ENCODE data around the gene SNRPB.

SNRPB gene

DNA sequence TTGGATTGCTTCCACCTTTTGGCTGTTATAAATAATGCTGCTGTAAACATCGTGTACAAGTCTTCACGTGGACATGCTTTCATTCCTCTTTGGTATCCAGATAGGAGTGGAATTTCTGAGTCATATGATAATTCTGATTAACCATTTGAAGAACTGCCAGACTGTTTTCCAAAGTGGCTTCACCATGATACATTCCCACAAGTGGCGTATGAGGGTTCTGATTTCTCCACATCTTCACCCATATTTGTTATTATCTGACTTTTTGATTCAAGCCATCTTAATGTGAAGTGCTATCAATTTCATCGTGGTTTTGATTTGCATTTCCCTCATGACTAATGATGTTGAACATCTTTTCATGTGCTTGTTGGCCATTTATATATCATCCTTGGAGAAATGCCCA is 2.9 kb upstream of the SNRPB start:
- no peak for DNase-seq (ENCODE audit: low read depth)

DNA sequence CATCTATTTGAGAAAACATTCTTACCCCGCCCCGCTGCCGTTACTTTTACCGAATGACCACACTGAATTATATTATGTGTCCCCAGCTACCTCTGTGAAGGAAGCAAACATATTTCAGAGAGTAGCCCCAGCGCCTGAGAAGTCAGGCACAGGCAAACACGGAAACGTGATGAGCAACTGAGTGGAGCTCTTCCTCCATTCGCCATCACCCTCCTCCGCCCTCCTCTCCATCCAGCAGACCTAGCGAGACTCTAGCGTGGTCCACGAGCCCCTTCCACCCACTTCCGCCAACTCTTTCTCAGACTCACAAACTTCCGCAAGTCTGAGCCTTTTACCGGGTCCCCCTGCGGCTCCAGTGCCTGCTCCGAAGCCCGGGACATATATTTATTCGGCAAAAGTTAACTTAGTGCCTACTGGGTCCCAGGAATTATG is 582 bp downstream of the SNRPB start:
- peak; percentile 49 for DNase-seq (ENCODE audit: low read depth)

DNA sequence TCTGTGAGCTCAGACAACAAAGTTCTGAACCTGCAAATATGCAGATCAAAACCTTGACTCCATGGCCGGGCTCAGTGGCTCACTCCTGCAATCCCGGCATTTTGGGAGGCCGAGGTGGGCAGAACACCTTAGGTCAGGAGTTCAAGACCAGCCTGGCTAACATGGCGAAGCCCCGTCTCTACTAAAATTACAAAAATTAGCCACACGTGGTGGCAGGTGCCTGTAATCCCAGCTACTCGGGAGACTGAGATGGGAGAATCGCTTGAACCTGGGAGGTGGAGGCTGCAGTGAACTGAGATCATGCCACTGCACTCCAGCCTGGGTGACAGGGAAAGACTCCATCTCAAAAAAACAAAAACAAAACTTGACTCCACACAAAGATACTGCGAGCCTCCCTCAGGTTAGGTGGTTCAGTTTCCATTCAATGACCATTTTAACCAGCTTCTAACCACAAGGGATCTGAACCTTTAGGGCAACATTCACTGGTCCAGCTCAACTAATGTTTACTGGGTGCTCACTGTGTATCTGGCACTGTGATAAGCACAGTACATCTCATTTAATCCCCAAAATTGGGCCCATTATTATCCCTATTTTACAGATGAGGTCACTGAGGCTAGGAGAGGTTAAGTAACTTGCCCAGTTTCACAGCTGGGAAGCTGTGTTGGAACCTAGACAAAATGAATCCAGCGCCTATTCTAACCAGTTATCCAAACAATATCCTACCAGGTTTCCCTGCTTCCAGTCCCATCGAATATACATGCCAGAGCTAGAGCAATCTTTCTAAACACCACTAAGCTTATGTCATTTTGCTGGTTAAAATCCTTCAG is 1.8 kb downstream of the SNRPB start:
- DNase-seq (ENCODE audit: low read depth), result no peak

DNA sequence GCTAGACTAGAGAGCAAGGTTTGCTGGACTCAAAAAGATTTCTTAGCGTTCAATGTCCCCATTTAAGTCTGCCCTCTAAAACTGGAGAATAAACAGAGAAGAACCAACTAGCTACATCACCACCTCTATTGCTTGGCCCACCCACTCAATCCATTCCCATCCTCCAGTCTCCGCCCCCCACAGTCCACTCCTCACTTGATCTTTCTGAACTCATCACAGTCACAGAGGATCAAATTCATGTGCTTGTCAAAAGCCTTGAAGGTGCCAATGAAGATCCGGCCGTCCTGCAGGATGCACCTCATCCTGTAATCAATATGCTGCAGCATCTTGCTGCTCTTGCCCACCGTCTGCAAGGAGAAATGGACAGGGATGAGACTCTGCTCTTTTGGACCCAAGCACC is 3.2 kb downstream of the SNRPB start:
- no peak for DNase-seq (ENCODE audit: low read depth)

DNA sequence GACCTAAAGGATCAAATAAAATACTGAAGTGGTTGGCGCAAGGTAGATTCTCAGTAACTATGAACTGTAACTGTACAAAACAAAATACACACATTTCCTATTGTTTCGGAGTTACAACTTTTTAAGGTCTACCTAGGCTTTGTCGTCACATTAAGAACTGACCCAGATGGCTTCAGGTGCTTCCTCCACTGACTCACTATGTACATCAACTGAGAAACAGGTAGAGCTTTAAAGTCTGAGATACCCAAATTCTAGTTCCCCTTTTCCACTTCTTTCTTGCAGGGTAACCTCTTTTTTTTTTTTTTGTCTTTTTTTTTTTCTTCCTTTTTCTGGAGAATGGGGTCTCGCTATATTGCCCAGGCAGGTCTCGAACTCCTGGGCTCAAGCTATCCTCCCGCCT is 5.5 kb downstream of the SNRPB start:
- no peak for DNase-seq (ENCODE audit: low read depth)

DNA sequence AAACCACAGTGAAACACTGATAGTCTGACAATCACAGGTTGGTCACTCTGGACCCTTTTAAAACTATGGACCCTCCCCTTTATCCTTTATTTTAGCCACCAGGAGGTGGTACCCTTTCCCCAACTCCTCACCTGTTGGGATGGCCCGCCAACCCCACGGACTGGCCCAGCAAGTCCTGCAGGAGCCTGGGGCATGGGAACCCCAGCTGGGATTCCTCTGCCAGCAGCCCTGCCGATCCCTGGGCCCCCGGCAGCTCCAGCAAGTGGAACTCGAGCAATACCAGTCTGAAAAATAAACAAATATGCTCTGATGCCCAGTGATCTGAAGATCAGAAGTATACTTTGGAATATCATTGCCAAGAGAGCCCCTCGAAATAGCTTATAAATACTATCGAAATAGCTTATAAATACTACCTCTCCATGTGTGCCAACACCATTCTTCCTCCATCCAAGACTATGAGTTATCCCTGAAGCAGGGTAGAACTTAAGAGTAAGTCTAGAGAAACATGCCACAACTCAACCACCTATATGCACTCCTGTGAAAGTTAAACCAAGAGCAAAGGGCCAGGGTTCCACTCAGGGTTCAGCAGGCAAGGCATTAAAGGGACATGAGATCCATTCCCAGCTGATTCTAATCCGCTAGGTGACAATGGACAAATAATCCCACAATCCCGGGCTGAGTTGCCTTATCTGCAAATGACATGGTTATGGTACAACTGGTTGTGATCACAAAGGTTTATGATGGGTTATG is 6.8 kb downstream of the SNRPB start:
- DNase-seq (ENCODE audit: low read depth), result no peak

DNA sequence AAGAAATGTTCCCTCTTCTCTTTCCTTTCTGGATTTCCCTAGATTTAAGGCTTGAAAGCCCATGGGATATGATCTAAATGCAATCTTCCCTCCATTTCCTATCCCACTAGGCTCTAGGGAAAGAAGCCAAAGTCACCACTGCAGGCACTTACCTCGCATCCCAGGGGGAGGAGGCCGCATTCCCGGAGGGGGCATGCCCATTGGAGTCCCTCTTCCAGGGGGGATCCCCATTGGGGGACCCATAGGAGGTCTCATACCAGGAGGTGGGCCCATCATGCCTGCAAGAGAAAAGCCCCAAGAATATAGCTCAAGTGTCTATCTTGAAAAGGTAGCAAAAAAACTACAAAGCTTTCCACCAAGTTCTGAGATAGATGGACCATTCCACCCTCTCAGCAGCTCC is 8.1 kb downstream of the SNRPB start:
- DNase-seq (ENCODE audit: low read depth), result no peak

DNA sequence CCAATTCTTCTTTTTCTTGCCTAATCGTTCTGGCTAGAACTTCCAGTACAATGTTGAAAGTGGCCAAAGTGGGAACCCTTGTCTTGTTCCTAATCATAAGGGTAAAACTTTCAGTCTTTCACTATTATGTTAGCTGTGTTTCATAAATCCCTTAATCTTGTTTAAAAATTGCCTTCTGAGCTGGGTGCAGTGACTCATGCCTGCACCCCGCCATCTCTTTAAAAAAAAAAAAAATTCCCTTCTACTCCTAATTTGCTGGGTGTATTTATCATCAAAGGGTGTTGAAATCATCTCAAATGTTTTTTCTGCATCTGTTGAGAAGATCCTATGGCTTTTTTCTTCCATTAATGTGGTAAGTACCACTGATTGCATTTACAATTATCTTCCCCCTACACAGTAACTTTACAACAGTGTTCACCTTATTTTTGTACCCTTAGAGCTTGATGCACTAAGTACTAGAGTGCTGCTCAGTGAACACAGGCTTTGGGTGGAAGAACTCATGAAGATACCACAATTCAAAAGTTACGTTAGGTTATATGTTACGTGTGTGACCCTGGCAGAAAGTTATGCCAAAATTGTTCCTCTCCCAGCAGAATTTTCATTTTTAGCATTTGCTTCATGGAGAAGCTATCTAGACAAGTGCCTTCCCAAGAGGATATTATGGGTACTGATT is 9.7 kb downstream of the SNRPB start:
- no peak for DNase-seq (ENCODE audit: low read depth)

DNA sequence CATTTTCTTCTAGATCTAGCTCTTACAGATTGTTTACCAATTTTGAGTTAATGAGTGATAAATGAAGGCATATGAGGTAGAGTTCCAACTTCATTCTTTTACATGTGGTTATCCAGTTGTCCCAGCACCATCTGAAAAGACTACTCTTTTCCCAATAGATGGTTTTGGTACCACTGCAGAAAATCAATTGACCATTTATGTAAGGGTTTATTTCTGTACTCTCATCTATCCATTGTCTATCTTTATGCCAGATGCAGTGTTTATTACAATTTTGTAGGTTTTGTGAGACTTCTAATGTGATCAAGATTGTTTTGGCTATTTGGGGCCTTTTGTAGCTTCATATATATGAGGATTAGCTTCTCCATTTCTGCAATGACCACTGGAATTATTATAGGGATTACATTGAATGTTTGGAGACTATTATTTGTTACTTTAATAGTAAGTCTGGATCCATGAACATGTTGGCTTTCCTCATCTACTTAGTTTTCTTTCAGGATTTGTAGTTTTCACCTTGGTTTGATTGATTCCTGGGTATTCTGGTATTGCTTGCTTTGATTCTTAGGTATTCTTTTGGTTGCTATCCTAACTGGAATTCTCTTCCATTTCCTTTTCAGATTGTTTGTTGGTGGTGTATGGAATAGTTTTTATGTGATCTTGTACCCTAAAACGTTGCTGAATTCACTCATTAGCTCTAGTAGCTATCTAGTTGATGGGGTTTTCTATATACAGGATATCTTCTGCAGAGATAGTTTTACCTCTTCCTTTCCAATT is 10.4 kb downstream of the SNRPB start:
- no peak for DNase-seq (ENCODE audit: low read depth)

DNA sequence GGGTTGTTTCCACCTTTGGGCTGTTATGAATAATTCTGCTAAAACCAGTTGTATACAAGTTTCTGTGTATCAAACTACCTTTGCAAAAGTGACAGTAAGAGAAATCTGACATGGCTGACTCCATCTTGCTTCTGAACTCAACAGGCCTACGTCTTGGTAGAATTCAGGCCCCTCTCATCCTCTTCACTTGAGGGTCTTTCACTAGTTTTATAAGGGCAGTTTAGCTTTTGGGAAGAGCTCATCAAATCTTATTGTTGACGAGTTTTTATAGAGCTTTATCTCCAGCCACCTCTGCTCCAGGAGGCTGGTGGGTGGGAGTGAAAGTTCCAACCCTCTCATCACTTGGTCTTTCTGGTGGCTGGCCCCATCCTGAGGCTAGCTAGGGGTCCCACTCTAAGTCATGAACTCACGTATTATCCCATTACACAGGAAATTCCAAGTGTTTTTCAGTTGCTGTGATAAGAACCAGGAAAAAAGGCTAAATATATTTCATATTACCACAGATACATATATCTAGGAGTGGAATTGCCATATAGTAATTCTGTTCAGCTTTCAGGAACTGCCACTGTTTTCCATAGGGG is 11.6 kb downstream of the SNRPB start:
- DNase-seq (ENCODE audit: low read depth), result no peak

DNA sequence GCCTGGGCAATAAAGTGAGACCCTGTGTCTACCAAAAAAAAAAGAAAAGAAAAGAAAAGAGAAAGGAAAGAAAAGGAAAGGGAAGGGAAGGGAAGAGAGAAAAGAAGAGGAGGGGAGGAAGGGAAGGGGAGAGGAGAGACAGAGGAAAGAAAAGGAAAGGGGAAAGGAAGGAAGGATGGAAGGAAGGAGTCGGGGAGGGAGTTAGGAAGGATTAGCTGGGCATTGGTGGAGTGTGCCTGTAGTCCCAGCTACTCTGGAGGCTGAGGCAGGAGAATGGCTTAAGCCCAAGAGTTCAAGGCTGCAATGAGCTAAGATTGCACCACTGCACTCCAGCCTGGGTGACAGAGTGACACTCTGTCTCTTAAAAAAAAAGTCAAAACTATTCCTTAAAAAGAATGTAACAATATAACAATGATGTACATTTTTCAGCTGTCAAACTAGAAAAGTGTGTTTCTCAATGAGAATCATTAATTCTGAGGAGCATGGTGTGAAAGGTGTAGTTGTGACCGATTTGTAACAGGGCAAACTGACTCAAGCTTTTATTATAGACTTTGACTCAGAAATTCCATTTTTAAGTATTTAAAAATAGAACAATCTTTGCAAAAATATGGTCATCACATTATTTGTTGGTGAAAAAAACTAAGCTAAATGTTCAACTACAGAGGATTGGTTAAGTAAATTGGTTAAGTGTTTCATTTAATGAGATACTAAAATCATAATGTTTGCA is 14.7 kb downstream of the SNRPB start:
- no peak for DNase-seq (ENCODE audit: low read depth)

DNA sequence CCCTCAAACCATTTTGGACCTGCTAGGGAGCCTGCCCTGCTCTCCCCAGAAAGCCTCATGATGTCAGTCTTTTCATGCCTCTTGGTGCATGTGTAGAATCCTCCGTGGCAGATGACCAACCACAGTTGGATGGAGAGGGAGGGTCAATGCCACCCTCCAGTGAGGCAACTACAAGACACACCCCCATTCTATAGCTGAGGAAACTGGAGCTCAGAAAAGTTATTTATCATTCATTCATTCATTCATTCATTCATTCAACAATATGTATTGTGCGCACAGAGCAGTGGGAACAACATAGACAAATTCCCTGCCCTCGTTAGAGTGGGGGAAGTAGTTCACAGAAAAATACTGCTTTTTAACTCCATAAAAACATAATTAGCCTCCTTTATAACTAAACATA is 16.8 kb downstream of the SNRPB start:
- DNase-seq (ENCODE audit: low read depth), result no peak

DNA sequence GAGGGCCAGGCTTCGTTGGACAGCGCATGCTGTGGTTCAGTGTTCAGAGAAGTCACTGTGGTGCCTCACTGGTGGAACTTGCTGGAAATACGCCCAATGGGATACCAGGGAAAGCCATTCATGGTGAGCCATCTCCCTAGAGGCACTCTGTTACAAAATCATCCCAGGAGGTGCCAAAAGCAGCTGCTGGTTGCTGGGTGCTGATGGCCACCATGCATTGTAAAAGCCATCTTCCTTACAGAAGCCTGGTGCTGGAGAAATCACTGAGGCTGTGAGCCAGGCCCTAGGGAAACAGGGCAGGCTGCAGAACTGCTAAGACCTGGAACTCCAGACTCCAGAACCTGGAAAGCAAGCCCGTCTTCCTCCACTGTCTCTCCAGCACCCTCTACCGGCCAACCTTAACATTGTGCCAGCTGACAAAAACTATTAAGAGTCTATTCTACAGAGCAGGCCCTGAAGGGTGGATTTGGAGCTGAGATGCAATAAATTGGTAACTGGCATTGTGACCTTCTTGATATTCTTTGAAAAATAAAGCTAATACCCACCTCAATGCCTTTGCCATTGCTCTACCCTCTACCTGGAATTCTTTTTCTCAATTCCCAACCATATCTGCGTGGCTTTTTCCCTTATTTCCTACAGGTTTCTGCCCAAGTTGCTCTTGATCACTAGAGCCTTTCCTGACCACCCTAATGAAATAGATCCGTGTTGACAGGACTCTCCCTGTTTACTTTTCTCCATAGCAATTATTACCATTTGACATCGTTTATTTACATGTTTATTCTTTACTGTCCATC is 18.5 kb downstream of the SNRPB start:
- DNase-seq (ENCODE audit: low read depth), result peak; percentile 27

DNA sequence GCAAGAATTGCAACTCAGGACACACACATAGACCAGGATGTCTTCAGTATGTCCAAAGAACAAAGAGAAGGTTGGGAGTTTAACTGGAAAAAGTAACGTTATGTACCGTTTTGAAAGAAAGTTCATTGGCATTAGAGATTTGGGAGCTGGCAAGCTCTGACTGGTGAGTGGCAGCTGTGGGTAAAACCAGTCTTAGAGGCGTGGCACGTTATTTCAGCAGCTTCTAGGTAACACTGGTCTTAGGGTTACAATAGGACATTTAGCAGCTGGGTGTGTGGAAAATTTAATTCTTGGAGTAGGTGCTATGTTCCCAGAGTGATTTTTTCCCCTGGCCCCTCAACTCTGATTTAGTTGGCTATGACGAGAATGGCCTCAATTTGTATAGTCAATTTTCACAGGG is 19.2 kb downstream of the SNRPB start:
- no peak for DNase-seq (ENCODE audit: low read depth)

DNA sequence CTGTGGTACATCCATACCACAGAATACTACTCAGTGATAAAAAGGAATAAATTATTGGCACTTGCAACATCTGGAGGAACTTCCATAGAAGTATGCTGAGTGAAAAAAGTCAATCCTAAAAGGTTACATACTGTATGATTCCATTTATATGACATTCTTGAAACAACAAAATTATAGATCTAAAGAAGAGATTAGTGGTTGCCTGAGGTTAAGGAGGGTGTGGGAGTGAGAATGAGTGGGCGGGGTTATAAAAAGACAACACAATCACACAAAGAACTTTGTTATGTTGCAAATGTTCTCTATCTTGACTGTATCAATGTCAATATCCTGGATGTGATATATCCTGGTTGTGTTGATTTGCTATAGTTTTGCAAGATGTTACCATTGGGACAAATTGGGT is 21.2 kb downstream of the SNRPB start:
- DNase-seq (ENCODE audit: low read depth), result no peak

DNA sequence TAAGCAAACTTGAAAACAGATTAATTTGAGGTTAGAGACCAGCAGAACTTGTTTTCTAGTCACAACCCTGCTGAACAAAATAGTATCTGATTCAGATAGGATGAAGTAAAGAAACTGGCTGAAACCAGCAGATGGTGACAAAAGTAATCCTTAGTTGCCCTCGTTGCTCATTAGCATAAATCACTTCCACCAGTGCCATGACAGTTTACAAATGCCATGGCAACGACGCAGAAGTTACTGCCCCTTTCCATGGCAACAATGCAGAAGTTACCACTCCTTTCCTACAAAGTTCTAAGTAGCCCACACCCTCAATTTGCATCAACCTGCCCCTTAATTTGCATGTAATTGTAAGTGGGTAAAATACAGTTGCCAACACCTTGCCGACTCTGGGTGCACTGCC is 23.7 kb downstream of the SNRPB start:
- no peak for DNase-seq (ENCODE audit: low read depth)

DNA sequence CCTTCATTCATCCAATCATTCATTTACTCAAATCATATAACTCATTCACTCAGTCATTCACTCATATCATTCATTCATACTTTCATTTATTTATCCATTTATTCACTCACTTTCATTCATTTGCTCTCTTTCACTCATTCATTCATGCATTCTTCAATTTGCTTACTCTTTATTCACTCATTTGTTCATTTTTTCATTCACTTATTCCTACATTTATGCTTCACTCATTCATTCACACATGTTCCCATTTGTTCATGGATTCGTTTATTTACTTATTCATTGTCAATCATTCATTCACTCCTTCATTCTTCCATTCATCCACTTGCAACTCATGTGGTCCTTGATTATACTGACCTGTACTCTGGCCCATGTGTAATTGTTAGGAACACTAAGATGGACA is 39.4 kb downstream of the SNRPB start:
- DNase-seq (ENCODE audit: low read depth), result no peak

DNA sequence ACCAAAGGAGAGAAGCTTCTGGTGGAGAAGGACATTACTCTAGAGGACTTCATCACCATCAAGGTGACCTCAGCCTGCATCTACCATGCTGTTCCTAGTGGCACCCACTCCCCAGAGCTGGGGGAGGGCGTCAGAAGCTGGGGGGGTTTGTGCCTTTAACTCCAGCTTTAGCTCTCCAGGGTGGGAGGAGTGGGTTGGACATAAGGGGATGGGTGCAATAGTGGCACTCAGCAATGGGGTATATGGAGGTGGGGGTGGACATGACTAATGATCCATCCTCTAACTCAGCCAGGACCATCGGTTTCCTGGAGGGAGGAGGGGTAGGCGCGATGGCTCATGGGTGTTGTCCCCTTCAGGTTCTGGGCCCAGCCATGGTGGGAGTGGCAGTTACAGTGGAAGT is 40.1 kb downstream of the SNRPB start:
- no peak for DNase-seq (ENCODE audit: low read depth)

DNA sequence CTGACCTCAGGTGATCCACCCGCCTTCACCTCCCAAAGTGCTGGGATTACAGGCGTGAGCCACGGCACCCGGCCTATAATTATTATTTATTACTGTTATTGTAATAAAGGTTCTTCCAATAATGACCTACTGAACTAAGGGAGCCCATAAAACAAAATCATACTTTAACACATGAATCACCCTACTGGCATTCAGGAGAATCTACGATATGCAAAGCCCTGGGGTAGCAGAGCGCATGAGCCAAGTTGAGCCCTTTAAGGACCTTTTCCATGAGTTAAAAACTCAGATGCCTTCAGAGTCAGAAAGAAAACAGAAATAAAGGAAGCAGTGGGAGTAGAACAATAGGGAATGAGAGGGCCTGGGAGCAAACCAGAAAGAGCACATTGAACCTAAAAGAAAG is 41.5 kb downstream of the SNRPB start:
- DNase-seq (ENCODE audit: low read depth), result no peak

DNA sequence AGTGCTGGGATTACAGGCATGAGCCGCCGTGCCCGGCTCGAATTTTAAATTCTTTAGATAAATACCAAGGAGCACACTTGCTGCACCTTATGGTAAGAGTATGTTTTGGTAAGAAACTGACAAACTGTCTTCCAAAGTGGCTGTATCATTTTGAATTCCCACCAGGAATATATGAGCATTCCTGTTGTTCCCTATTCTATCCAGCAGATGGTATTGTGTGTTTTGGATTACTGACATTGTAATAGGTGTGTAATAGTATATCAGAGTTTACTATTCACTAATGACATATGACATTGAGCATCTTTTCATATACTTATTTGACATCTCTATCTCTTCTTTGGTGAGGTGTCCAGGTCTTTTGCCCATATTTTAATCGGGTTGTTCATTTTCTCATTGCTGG is 49.3 kb downstream of the SNRPB start:
- DNase-seq (ENCODE audit: low read depth), result no peak

Measured in activated T-helper 1 cell treated with Interleukin-2 at 50 U/mL for 16 hours (primary cell).